OCI-LY3 (cell line): Measurements from ENCODE around the gene TRABD.
A peak's percentile ranks its signal among the peaks of the same experiment; 100 is the strongest.

Experiments used
- H2AFZ ChIP-seq: fragments of 200-600, 300-600 bp; shearing (Covaris generic); 2 replicates; pipeline ENCODE4 v1.6.0; 2014; ENCODE audit warnings: antibody characterized with exemption, low read depth, low read length
- H3K27ac ChIP-seq: fragments of 200-600, 300-600 bp; sonication (generic); 2 replicates; pipeline ENCODE4 v1.5.1; 2014; ENCODE audit warnings: mild to moderate bottlenecking, low read length, moderate library complexity, mixed read lengths
- H3K27me3 ChIP-seq: fragments of 200-600, 300-600 bp; sonication (generic); 2 replicates; pipeline ENCODE4 v1.6.1; 2014; ENCODE audit warnings: low read depth, low read length, mixed read lengths
- H3K36me3 ChIP-seq: fragments of 200-600, 300-600 bp; sonication (generic); replicated peaks from 2 replicates; pipeline ENCODE3; 2014; ENCODE audit warnings: low read depth, low read length, mixed read lengths
- H3K4me1 ChIP-seq: fragments of 300-600, 200-600 bp; sonication (generic); 2 replicates; pipeline ENCODE4 v1.6.1; 2014; ENCODE audit warnings: low read length, mixed read lengths
- H3K4me2 ChIP-seq: fragments of 200-600, 300-600 bp; sonication (generic); 2 replicates; pipeline ENCODE4 v1.6.1; 2014; ENCODE audit warnings: low read length, mixed read lengths
- H3K4me3 ChIP-seq: fragments of 300-600, 200-600 bp; sonication (generic); 2 replicates; pipeline ENCODE4 v1.5.1; 2014; ENCODE audit warnings: antibody characterized with exemption, mild to moderate bottlenecking, low read length, moderate library complexity
- H3K79me2 ChIP-seq: fragments of 300-600, 200-600 bp; shearing (Covaris generic); 2 replicates; pipeline ENCODE4 v1.6.1; 2014; ENCODE audit warnings: mild to moderate bottlenecking, low read length, mixed read lengths
- H3K9ac ChIP-seq: fragments of 300-600, 200-600 bp; shearing (Covaris generic); 2 replicates; pipeline ENCODE4 v1.6.0; 2014; ENCODE audit warnings: mild to moderate bottlenecking, low read length, moderate library complexity
- H3K9me3 ChIP-seq: fragments of 200-600, 300-600 bp; shearing (Covaris generic); 2 replicates; pipeline ENCODE4 v1.6.1; 2014; ENCODE audit warnings: low read length, mixed read lengths; ENCODE audit not compliant: insufficient read depth
- H4K20me1 ChIP-seq: fragments of 200-600, 300-600 bp; sonication (generic); 2 replicates; pipeline ENCODE4 v1.6.1; 2016; ENCODE audit warnings: low read length, mixed read lengths; ENCODE audit not compliant: insufficient read depth
- EZH2phosphoT487 ChIP-seq: fragments of 200-600 bp; shearing (Covaris generic); IDR thresholded peaks from 2 replicates; pipeline ENCODE4 v1.6.1; 2018; ENCODE audit warnings: antibody characterized with exemption, mixed run types, low read depth
- TF ChIP-seq, protein P1 (sequence below): fragments of 200-600, 300-600 bp; sonication (generic); IDR thresholded peaks from 2 replicates; pipeline ENCODE4 v1.5.1; 2014; ENCODE audit warnings: antibody characterized with exemption, low read length, low read depth

The TRABD gene

DNA sequence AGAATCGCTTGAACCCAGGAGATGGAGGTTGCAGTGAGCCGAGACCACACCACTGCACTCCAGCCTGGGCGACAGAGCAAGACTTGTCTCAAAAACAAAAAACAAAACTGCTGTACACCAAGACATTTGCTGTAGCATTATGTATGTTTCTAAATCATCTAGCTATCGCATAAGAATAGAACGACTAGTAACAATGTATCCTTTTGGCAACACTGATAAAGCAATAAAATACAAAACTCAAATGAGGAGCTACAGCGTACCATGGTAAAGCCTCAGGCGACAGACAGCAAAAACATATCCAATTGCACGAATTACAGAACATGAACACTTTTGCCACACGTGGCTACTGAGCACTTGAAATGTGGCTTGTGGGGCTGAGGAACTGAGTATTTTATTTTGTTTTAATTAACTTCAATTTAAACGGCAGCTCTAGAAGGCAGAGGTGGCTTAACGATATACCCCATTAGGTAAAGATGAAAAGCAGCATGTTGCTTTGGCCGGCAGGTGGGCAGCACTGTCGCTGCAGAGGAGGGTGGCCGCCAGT is 56.8 kb downstream of the TRABD start:
- Histone ChIP-seq H3K4me1 (peaks cover 10% of the 10 kb centered on the region), H3K9me3 (no peaks in the 10 kb centered on the region), H3K9ac (no peak overlapping the region), H3K27me3 (no peaks in the 10 kb centered on the region), H3K79me2 (peaks cover 59% of the 10 kb centered on the region), H2AFZ (no peak overlapping the region), H3K27ac (no peak overlapping the region), H4K20me1 (no peaks in the 10 kb centered on the region), H3K36me3 (peaks cover 3% of the 10 kb centered on the region), H3K4me3 (peak overlapping the region; percentile 29), H3K4me2 (peak overlapping the region; percentile 51)
- no peak for TF ChIP-seq EZH2phosphoT487
- TF ChIP-seq, protein P1, sequence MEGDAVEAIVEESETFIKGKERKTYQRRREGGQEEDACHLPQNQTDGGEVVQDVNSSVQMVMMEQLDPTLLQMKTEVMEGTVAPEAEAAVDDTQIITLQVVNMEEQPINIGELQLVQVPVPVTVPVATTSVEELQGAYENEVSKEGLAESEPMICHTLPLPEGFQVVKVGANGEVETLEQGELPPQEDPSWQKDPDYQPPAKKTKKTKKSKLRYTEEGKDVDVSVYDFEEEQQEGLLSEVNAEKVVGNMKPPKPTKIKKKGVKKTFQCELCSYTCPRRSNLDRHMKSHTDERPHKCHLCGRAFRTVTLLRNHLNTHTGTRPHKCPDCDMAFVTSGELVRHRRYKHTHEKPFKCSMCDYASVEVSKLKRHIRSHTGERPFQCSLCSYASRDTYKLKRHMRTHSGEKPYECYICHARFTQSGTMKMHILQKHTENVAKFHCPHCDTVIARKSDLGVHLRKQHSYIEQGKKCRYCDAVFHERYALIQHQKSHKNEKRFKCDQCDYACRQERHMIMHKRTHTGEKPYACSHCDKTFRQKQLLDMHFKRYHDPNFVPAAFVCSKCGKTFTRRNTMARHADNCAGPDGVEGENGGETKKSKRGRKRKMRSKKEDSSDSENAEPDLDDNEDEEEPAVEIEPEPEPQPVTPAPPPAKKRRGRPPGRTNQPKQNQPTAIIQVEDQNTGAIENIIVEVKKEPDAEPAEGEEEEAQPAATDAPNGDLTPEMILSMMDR: no peak

DNA sequence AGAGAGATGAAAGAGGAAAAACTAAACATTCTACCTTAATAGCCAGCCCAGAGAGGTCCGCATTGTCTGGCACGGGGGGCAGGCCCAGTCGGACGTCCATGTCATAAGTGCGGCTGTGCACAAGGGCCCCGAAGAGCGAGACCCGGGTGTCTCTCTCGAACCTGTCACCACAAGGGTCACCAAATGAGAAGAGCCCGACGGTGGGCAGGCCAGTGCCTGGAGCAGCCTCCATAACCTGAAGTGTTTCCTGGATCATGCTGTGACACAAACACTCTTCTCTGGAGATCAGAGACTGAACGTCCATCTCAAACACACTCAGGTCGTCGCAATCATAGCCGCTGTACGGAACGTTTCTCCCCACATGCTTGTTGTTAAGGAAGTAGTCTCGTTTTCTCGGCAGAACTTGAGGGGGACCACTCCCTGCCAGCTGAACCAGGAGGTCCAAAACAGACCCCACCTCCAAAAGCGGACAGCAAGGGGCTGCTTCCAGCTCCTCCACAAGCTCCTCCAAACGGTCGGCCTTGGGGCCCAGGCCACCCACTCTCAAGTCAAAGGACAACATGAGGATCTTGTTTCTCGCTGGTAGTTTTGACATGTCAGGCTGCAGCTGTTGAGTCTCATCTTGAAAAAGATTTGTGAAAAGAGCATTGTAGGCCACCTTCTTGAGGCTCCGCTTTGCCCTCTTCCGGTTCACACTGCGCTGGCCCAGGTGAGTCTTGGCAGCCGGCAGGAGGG is 58.1 kb downstream of the TRABD start:
- peak overlapping the region; percentile 66 for H3K27ac ChIP-seq
- H3K4me1 ChIP-seq: peaks cover 15% of the 10 kb centered on the region
- H3K4me3 ChIP-seq: peak overlapping the region; percentile 91
- H3K9ac ChIP-seq: peak overlapping the region; percentile 82
- no peak for TF ChIP-seq EZH2phosphoT487
- TF ChIP-seq, protein P1: no peak
- H3K79me2 ChIP-seq: peaks cover 59% of the 10 kb centered on the region
- peaks cover 3% of the 10 kb centered on the region for H3K36me3 ChIP-seq
- no peaks in the 10 kb centered on the region for H3K9me3 ChIP-seq
- no peaks in the 10 kb centered on the region for H3K27me3 ChIP-seq
- no peaks in the 10 kb centered on the region for H4K20me1 ChIP-seq
- H2AFZ ChIP-seq: no peak overlapping the region
- H3K4me2 ChIP-seq: peak overlapping the region; percentile 99

DNA sequence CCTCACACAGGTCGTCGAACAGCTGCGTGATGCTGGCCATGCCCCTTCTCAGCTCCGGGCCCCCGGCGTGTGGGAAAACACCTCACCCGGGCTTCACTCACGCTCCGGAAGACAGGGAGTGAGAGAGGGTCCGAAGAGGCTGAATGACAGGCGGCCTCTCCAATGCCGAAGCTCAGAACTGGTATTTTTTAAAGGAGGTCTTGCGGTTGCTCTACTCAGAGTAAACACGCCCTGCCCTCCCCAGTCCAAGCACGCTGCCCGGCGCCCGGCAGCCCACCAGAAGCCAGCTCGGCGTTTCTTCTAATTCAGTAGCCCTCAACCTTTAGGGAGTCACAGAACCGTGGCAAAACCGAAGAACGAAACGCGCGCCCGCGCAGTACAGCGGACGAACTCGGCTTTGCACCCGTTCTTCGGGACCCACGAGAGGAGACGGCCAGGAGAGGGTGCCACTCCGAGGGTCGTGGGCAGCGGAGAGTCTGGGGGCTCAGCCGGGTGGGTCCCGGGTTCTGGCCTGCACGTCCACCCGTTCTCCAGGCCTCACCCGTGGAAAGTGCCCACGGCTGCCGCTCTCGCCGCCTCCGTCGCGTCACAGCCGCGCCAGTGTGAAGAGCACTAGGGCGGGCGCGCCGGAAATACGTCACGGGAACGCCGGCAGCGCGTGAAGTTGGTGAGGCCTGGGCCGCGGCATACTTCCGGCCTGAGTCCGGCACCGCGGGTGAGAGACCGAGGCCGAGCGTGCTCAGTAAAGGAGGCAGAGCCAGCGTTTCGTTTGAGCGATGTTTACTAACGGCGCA is 58.9 kb downstream of the TRABD start, which contains the start of gene TUBGCP6:
TUBGCP6 (minus strand) TSS at position 604 of the 794 bp plus-strand sequence; CDS start at position 40, 564 bp downstream.
- H3K36me3 ChIP-seq: peaks cover 3% of the 10 kb centered on the region
- no peaks in the 10 kb centered on the region for H4K20me1 ChIP-seq
- peaks cover 58% of the 10 kb centered on the region for H3K79me2 ChIP-seq
- TF ChIP-seq, protein P1: no peak
- TF ChIP-seq EZH2phosphoT487: no peak
- peak within 1 kb of the TSS; percentile 99 for H3K4me2 ChIP-seq
- peak within 1 kb of the TSS; percentile 91 for H3K4me3 ChIP-seq
- H3K9me3 ChIP-seq: no peaks in the 10 kb centered on the region
- peaks cover 15% of the 10 kb centered on the region for H3K4me1 ChIP-seq
- H3K27me3 ChIP-seq: no peaks in the 10 kb centered on the region
- peak within 1 kb of the TSS; percentile 66 for H3K27ac ChIP-seq
- peak within 1 kb of the TSS; percentile 51; the same call in 1 of the 2 replicates for H2AFZ ChIP-seq
- peak within 1 kb of the TSS; percentile 82 for H3K9ac ChIP-seq
